HG03457 (cell line): ENCODE results near the gene MAD2L1.

Experiments
- ATAC-seq: cut with Tn5 transposase; IDR thresholded peaks from one replicate; pipeline ENCODE4 v1.9.1; 2021; ENCODE audit warnings: moderate number of reproducible peaks; ENCODE audit not compliant: unreplicated experiment

MAD2L1 gene

DNA sequence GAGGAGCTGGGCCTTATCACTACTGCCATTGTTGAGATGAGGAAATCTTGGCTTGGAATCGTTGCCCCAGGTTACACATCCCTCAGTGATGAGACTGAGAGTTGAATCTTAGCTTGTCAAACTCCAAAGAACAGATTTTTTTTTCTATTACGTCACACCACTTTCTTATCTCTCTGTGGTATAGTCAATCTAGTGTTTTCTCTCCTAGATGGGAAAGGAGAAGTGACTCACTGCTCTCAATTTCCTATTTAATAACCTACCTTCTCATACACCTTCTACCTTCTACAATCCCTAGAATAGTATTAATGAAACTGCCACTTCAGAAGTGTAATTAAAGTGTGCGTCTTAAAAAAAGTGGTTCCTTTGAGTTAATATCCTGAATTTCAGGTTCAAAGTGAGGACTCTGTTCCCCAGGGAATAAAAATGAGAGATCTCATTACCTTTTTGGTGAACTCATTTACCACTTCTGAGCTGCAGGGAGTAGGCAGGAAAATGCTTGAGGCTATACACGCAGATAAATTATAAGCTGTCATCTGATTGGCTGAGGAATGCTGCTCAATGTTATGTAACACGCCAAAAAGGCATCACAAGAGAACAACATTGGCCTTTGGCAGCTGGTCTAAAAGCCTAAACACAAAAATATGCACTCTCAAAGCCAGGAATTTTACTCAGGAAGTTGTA lies 59.3 kb downstream of the MAD2L1 start:
- ATAC-seq = no peak
